Panc1 (cell line): Measurements from ENCODE around the gene PIWIL4. TPM values are rescaled to one million over a fixed set of nuclear protein-coding genes. Genes with fewer than 3 reads are reported as not detected.

Experiments used
- ATAC-seq: fragments of 200-7000 bp; cut with Tn5 transposase; 2 replicates; pipeline ENCODE4 v1.9.1; 2020; ENCODE audit warnings: mild to moderate bottlenecking, moderate library complexity
- BruUV-seq: library from RNA; stranded (reverse); fragments of 400-500 nt; replicated peaks from 2 replicates; lab custom pipeline; 2021; lab: Mats Ljungman, UMichigan
- CTCF ChIA-PET: fragments of 300-600 bp; sonication (Branson Sonifier 250); formaldehyde crosslinking; loops from one replicate; lab custom pipeline; 2022; ENCODE audit warnings: antibody characterized with exemption; lab: Charles Lee
- POLR2A ChIA-PET: fragments of 300-600 bp; sonication (Branson Sonifier 250); formaldehyde crosslinking; loops from one replicate; lab custom pipeline; 2022; ENCODE audit warnings: antibody characterized with exemption; lab: Charles Lee
- DNase-seq: peaks from one replicate; pipeline ENCODE4 v3.0.0-alpha.2; 2010; ENCODE audit warnings: low read depth, low spot score
- H3K27ac ChIP-seq: 2 replicates; pipeline ENCODE4 v1.5.1; 2011; ENCODE audit warnings: mild to moderate bottlenecking, low read length, inconsistent platforms
- H3K27me3 ChIP-seq: fragments of 200-500 bp; sonication (Bioruptor generic); 2 replicates; pipeline ENCODE4 v1.6.0; 2014; ENCODE audit warnings: low read length, inconsistent platforms; ENCODE audit not compliant: control insufficient read depth, insufficient read depth
- H3K36me3 ChIP-seq: fragments of 200-500 bp; sonication (Bioruptor generic); 2 replicates; pipeline ENCODE4 v1.5.1; 2014; ENCODE audit warnings: inconsistent platforms, mild to moderate bottlenecking, low read length, moderate library complexity; ENCODE audit not compliant: control insufficient read depth, insufficient read depth
- H3K4me1 ChIP-seq: 2 replicates; pipeline ENCODE4 v1.5.1; 2011; ENCODE audit warnings: inconsistent platforms, mild to moderate bottlenecking, low read length, moderate library complexity; ENCODE audit not compliant: control insufficient read depth, insufficient read depth
- H3K4me3 ChIP-seq, 2 experiments: 2 replicates each; pipeline ENCODE4 v1.5.1; 2011 to 2012; ENCODE audit warnings: low read depth in 2 of 2, low read length in 2 of 2, mild to moderate bottlenecking in 2 of 2, inconsistent platforms in 1 of 2, moderate library complexity in 1 of 2
- H3K9me3 ChIP-seq: fragments of 200-500 bp; sonication (Bioruptor generic); 2 replicates; pipeline ENCODE4 v1.5.1; 2014; ENCODE audit warnings: low read depth, mild to moderate bottlenecking, inconsistent platforms, low read length, moderate library complexity; ENCODE audit not compliant: control insufficient read depth, insufficient read depth
- CTCF ChIP-seq: fragments of 450-650 bp; IDR thresholded peaks from 2 replicates; pipeline ENCODE4 v1.5.1; 2017; ENCODE audit warnings: mild to moderate bottlenecking
- POLR2AphosphoS5 ChIP-seq: IDR thresholded peaks from 2 replicates; pipeline ENCODE4 v1.6.1; 2012; ENCODE audit warnings: mild to moderate bottlenecking, low read depth, low read length, moderate library complexity
- REST ChIP-seq, 2 experiments: IDR thresholded peaks; 2 replicates each; pipeline ENCODE4 v1.6.1; 2011 to 2012; ENCODE audit warnings: low read depth in 2 of 2, control low read depth in 1 of 2, low read length in 1 of 2, mild to moderate bottlenecking in 1 of 2, moderate library complexity in 1 of 2; ENCODE audit not compliant: insufficient read depth in 1 of 2
- SIN3A ChIP-seq: IDR thresholded peaks from 2 replicates; pipeline ENCODE4 v1.6.1; 2012; ENCODE audit warnings: low read depth, mild to moderate bottlenecking, low read length, moderate library complexity, borderline replicate concordance; ENCODE audit not compliant: insufficient read depth
- TCF7L2 ChIP-seq: IDR thresholded peaks from 2 replicates; pipeline ENCODE4 v1.6.1; 2011; ENCODE audit warnings: mild to moderate bottlenecking, low read depth, low read length, inconsistent platforms
- in situ Hi-C: cut with HindIII; loops from 2 replicates; pipeline ENCODE4 v1.10.0; 2016; ENCODE audit warnings: low sequenced_read_pairs, low pct_unique_long_range_greater_than_20kb
- intact Hi-C: fragments of 100-400 bp; cut with micrococcal nuclease; formaldehyde crosslinking; loops from one replicate; pipeline ENCODE4 v1.10.0; 2022; ENCODE audit not compliant: unreplicated experiment
- total RNA-seq: library from RNA; stranded (reverse); gene quantifications from one replicate; pipeline ENCODE4 v1.2.1, GENCODE V29; 2021; ENCODE audit not compliant: unreplicated experiment

Gene PIWIL4
- total RNA-seq, 1 experiment from 2014 or later = 2.1 TPM

- no peak for DNase-seq
- BruUV-seq = no TSS peak
- H3K36me3 ChIP-seq = no peaks in the 10 kb centered on the region; the same call in 1 of the 2 replicates
- POLR2A ChIA-PET = no interaction called here
- CTCF ChIA-PET = no interaction called here
- in situ Hi-C loops (no loop called here), intact Hi-C loops (no loop called here)
- peaks cover 3% of the 10 kb centered on the region; the same call in 1 of the 2 replicates for H3K4me1 ChIP-seq
- H3K27ac ChIP-seq = no peak overlapping the region
- no peak for ATAC-seq
- no peak overlapping the region for H3K4me3 ChIP-seq
- TF ChIP-seq CTCF (no peak), SIN3A (no peak), POLR2AphosphoS5 (no peak), TCF7L2 (no peak), REST (IDR thresholded peaks at IDR 0.05; ENCODE audit: insufficient read depth in 1 of 2, low read depth in 2 of 2, low read length in 1 of 2) (no peak)
- no peaks in the 10 kb centered on the region for H3K9me3 ChIP-seq
- H3K27me3 ChIP-seq = peaks cover 2% of the 10 kb centered on the region; the same call in 1 of the 2 replicates
These were observed 69.3 kb downstream of the PIWIL4 start for GRCh38 chr11:94636388-94636949.

GRCh38 chr11:94638301-94638901, 71.2 kb downstream of the PIWIL4 start:
- ATAC-seq (0 out of 2 replicates have a peak, but pooled peaks have one; percentile 13), DNase-seq (no peak)
- no TSS peak for BruUV-seq
- intact Hi-C loops (no loop called here), in situ Hi-C loops (no loop called here)
- Histone ChIP-seq H3K4me3 (no peak overlapping the region), H3K27ac (no peak overlapping the region), H3K4me1 (peaks cover 3% of the 10 kb centered on the region; the same call in 1 of the 2 replicates), H3K36me3 (no peaks in the 10 kb centered on the region; the same call in 1 of the 2 replicates), H3K9me3 (no peaks in the 10 kb centered on the region), H3K27me3 (no peaks in the 10 kb centered on the region)
- ChIA-PET POLR2A (no interaction called here), CTCF (no interaction called here)
- TF ChIP-seq POLR2AphosphoS5 = no peak

- TF ChIP-seq TCF7L2 (no peak), CTCF (no peak), REST (IDR thresholded peaks at IDR 0.05; ENCODE audit: insufficient read depth in 1 of 2, low read depth in 2 of 2, low read length in 1 of 2) (no peak), SIN3A (no peak), POLR2AphosphoS5 (no peak)
- no peak overlapping the region for H3K4me3 ChIP-seq
- in situ Hi-C loops = no loop called here
- H3K4me1 ChIP-seq = peaks cover 3% of the 10 kb centered on the region; the same call in 1 of the 2 replicates
- intact Hi-C loops = no loop called here
- CTCF ChIA-PET = no interaction called here
- ATAC-seq (peak; percentile 35; the same call in 1 of the 2 replicates), DNase-seq (no peak)
- H3K9me3 ChIP-seq = no peaks in the 10 kb centered on the region
- POLR2A ChIA-PET = no interaction called here
- no peak overlapping the region for H3K27ac ChIP-seq
- BruUV-seq = no TSS peak
- H3K27me3 ChIP-seq = no peaks in the 10 kb centered on the region
- no peaks in the 10 kb centered on the region; the same call in 1 of the 2 replicates for H3K36me3 ChIP-seq
These were observed 71.8 kb downstream of the PIWIL4 start for GRCh38 chr11:94638902-94639373.
